Loucy (cell line): Measurements from ENCODE around the gene HSPA6.
"Not testable (repeated sequence)": the region's sequence is repeated elsewhere in the genome, so short reads cannot be mapped to it uniquely, and the experiment has no call there.

Experiments
- H2AFZ ChIP-seq: fragments of 200-600 bp; sonication (generic); 2 replicates; pipeline ENCODE4 v1.6.0; 2016; ENCODE audit warnings: antibody characterized with exemption, mild to moderate bottlenecking, low read length, moderate library complexity
- H3F3A ChIP-seq: fragments of 200-600 bp; 2 replicates; pipeline ENCODE4 v1.6.0; 2016; ENCODE audit warnings: antibody characterized with exemption, low read depth, mild to moderate bottlenecking
- H3K27me3 ChIP-seq: fragments of 200-600 bp; sonication (generic); 2 replicates; pipeline ENCODE4 v1.6.1; 2014; ENCODE audit warnings: low read length, mild to moderate bottlenecking; ENCODE audit not compliant: insufficient read depth, poor library complexity, severe bottlenecking
- H3K36me3 ChIP-seq: fragments of 200-600 bp; sonication (generic); 2 replicates; pipeline ENCODE4 v1.6.1; 2016; ENCODE audit warnings: low read length; ENCODE audit not compliant: insufficient read depth
- H3K4me1 ChIP-seq: fragments of 200-600 bp; sonication (generic); 2 replicates; pipeline ENCODE4 v1.5.1; 2014; ENCODE audit warnings: low read length, mild to moderate bottlenecking; ENCODE audit not compliant: insufficient read depth, poor library complexity, severe bottlenecking
- H3K4me2 ChIP-seq: fragments of 200-600 bp; sonication (generic); 2 replicates; pipeline ENCODE4 v1.6.0; 2014; ENCODE audit warnings: antibody characterized with exemption, low read length, low read depth, mild to moderate bottlenecking; ENCODE audit not compliant: poor library complexity, severe bottlenecking
- H3K4me3 ChIP-seq: fragments of 200-600 bp; sonication (generic); 2 replicates; pipeline ENCODE4 v1.5.1; 2014; ENCODE audit warnings: low read length, mild to moderate bottlenecking, mixed read lengths; ENCODE audit not compliant: poor library complexity, severe bottlenecking
- H3K79me2 ChIP-seq: fragments of 200-600 bp; sonication (generic); 2 replicates; pipeline ENCODE4 v1.6.1; 2014; ENCODE audit warnings: low read length; ENCODE audit not compliant: insufficient read depth
- H3K9ac ChIP-seq: fragments of 200-600 bp; sonication (generic); 2 replicates; pipeline ENCODE4 v1.6.0; 2014; ENCODE audit warnings: mild to moderate bottlenecking, low read depth, low read length, moderate library complexity; ENCODE audit not compliant: poor library complexity, severe bottlenecking
- H3K9me2 ChIP-seq: fragments of 200-600 bp; sonication (generic); replicated peaks from 2 replicates; pipeline ENCODE4 v1.6.1; 2016; ENCODE audit warnings: low read depth, low read length, mixed read lengths
- H3K9me3 ChIP-seq: fragments of 200-600 bp; sonication (generic); 2 replicates; pipeline ENCODE4 v1.6.1; 2014; ENCODE audit warnings: mild to moderate bottlenecking, antibody characterized with exemption, low read length, low read depth; ENCODE audit not compliant: insufficient read depth
- H4K20me1 ChIP-seq: fragments of 200-600 bp; sonication (generic); 2 replicates; pipeline ENCODE4 v1.6.0; 2014; ENCODE audit warnings: antibody characterized with exemption, low read length, mild to moderate bottlenecking; ENCODE audit not compliant: insufficient read depth, poor library complexity, severe bottlenecking
- EZH2phosphoT487 ChIP-seq: fragments of 200-600 bp; IDR thresholded peaks from 2 replicates; pipeline ENCODE4 v1.6.1; 2018; ENCODE audit warnings: antibody characterized with exemption, mild to moderate bottlenecking, moderate library complexity, borderline replicate concordance
- TF ChIP-seq, protein P1 (sequence below): fragments of 200-600 bp; sonication (generic); conservative IDR thresholded peaks from 2 replicates; pipeline ENCODE4 v1.5.1; 2014; ENCODE audit warnings: mild to moderate bottlenecking, antibody characterized with exemption, low read length

Gene HSPA6

DNA sequence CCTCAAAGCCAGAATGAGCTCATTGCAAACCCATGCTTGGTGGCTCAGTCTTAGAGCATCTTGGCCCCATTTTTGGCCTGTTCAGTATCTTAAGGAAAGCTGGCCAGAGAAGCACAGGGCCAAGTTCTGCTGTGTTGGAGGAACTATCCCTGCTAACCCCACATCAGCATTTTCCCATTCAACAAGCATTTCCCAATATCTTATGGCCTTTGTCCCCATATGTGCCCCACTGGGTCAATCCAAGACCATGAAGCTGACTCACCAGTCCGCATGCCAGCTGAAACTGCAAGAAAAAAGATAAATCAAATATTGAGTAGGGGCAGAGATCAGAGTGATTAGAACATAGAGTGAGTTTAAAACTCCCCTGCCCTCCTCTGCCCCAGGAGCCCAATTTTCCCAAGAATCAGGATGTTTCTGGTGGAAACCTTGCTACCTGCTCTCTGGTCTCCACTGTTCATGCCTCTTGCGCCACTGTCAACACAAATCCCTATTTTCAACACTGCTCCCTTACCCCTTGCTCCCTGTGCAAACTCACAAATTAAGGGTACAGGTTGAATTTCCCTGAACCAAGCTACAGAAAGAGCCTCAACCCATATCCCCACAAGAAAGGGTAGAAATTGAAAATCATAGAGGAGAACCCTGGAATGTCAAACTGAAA, 24.5 kb downstream of the HSPA6 start:
- not testable (repeated sequence) for H3K36me3 ChIP-seq, H3K9ac ChIP-seq, H3F3A ChIP-seq, H3K9me2 ChIP-seq, H3K79me2 ChIP-seq, H2AFZ ChIP-seq, H3K4me1 ChIP-seq, H3K9me3 ChIP-seq, H3K27me3 ChIP-seq, H3K4me3 ChIP-seq, H3K4me2 ChIP-seq, H4K20me1 ChIP-seq

DNA sequence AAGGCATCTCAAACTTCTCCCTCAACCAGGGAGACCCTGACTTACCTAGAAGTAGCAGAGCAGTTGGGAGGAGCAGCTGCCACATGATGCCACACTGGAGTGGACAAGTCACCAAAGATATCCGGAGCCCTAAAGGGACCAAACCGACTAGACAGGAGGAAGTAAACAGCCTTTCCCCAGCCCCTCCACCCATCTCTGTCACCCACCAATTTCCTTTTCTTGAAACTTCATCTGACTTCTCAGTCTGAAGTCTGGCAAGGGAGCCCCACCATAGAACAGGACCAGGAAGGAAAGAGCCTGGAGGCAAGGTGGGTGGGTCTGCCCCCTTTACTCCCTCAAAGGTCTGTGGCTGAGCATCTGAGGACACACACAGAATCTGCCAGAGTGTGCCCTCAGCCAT, 25.3 kb downstream of the HSPA6 start, which contains the start of gene FCGR3A:
Gene FCGR3A (minus strand): TSS at position 167 of the 400 bp plus-strand sequence. CDS start 82 bp downstream, at position 85.
- Histone ChIP-seq H3K36me3 (no peaks in the 10 kb centered on the region), H3K4me3 (no peak within 1 kb of the TSS), H3K4me2 (no peak within 1 kb of the TSS), H3K4me1 (peaks cover 6% of the 10 kb centered on the region), H3K27me3 (no peaks in the 10 kb centered on the region), H3F3A (no peaks in the 10 kb centered on the region), H4K20me1 (no peaks in the 10 kb centered on the region), H3K9me2 (no peaks in the 10 kb centered on the region), H2AFZ (no peak within 1 kb of the TSS), H3K9me3 (no peaks in the 10 kb centered on the region), H3K79me2 (no peaks in the 10 kb centered on the region), H3K9ac (no peak within 1 kb of the TSS)
- no peak for TF ChIP-seq EZH2phosphoT487
- TF ChIP-seq, protein P1, sequence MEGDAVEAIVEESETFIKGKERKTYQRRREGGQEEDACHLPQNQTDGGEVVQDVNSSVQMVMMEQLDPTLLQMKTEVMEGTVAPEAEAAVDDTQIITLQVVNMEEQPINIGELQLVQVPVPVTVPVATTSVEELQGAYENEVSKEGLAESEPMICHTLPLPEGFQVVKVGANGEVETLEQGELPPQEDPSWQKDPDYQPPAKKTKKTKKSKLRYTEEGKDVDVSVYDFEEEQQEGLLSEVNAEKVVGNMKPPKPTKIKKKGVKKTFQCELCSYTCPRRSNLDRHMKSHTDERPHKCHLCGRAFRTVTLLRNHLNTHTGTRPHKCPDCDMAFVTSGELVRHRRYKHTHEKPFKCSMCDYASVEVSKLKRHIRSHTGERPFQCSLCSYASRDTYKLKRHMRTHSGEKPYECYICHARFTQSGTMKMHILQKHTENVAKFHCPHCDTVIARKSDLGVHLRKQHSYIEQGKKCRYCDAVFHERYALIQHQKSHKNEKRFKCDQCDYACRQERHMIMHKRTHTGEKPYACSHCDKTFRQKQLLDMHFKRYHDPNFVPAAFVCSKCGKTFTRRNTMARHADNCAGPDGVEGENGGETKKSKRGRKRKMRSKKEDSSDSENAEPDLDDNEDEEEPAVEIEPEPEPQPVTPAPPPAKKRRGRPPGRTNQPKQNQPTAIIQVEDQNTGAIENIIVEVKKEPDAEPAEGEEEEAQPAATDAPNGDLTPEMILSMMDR = no peak

DNA sequence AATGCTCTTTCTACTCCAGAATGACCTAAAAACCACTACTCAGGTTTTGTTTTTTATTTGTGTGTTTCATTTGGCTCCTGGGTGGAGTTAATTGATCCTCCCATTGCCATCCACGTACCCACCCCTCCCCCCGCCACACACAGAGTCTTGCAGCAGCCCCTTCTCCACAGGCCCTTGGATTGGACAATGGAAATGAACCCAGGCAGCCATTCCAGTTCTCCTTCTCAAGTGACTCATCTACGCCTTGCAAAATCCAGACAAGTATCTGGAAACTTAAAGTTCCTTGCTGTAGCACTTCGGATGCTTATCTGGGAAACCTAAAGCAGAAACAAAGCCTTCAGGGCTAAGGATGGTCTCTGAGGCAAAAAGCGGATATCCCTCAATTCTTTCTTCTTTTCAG, 26.6 kb downstream of the HSPA6 start:
- H3K27me3 ChIP-seq, H3K4me2 ChIP-seq, H3K4me1 ChIP-seq, H3K9ac ChIP-seq, H2AFZ ChIP-seq, H3K9me2 ChIP-seq, H3K9me3 ChIP-seq, H3K79me2 ChIP-seq, H3K36me3 ChIP-seq, H4K20me1 ChIP-seq, H3K4me3 ChIP-seq, H3F3A ChIP-seq: not testable (repeated sequence)

DNA sequence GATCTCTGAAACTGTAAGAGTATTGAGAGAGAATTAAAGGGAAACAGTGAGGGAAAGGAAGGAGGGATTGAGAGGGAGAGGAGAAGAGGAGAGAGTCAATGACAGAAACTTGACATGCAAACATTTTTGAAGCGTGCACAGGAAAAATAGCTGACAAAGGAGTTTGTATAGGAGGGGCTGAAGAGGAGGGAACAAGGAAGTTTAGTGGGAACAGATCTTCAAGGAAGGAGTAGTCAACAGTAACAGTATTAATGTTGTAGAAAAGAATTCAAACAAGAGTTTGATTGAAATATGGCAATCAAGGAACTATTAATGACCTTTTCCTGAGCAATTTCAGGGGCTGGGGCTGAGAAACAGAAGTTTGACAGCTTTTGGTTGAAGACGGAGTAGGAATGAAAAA, 29.3 kb downstream of the HSPA6 start:
- not testable (repeated sequence) for H3F3A ChIP-seq, H2AFZ ChIP-seq, H3K27me3 ChIP-seq, H3K4me1 ChIP-seq, H3K9me3 ChIP-seq, H3K4me3 ChIP-seq, H3K9ac ChIP-seq, H3K9me2 ChIP-seq, H3K79me2 ChIP-seq, H3K4me2 ChIP-seq, H4K20me1 ChIP-seq, H3K36me3 ChIP-seq

DNA sequence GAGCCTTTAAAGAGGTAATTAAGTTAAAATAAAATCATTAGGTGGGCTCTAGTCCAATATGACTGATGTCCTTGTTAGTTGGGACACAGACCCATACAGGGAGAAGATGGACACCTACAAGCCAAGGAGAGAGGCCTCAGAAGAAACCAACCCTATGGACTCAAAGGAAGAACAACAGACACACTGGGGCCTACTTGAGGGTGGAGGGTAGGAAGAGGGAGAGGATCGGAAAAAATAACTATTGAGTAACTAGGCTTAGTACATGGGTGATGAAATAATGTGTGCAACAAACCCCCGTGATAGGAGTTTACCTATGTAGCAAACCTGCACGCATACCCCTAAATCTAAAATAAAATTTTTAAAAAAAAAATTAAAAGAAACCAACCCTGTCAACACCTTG, 30.0 kb downstream of the HSPA6 start:
- not testable (repeated sequence) for H3K79me2 ChIP-seq, H3K9me3 ChIP-seq, H2AFZ ChIP-seq, H3K9me2 ChIP-seq, H3K9ac ChIP-seq, H3K4me2 ChIP-seq, H3K27me3 ChIP-seq, H3K36me3 ChIP-seq, H4K20me1 ChIP-seq, H3K4me1 ChIP-seq, H3F3A ChIP-seq, H3K4me3 ChIP-seq

DNA sequence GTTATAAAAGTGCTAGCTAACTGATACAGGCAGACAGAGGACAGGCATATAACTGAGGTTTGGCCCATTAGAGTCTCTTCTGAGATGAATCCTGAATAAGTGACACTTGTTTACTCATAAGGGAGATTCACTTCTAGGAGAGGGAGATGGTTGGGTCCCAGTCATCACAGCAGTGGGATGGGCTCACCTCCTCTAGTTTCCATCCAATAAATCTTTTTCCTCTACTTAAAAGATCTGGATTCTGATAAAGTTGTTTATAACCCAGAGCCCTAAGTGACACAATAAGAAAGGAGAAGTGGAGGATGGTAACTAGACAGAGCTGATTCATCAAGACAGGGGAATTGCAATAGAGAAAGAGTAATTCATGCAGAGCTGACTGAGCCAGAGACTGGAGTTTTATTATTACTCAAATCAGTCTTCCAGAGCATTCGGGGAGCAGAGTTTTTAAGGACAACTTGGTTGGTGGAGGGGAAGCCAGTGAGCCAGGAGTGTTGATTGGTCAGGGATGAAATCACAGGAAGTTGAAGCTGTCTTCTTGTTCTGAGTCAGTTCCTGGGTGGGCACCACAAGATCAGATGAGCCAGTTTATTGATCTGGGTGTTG, 30.6 kb downstream of the HSPA6 start:
- H3K36me3 ChIP-seq, H3K4me3 ChIP-seq, H3K27me3 ChIP-seq, H2AFZ ChIP-seq, H3K4me1 ChIP-seq, H3K4me2 ChIP-seq, H4K20me1 ChIP-seq, H3K79me2 ChIP-seq, H3K9ac ChIP-seq, H3K9me3 ChIP-seq, H3F3A ChIP-seq, H3K9me2 ChIP-seq: not testable (repeated sequence)
